ENCODE results near the gene RDH12.

DNA sequence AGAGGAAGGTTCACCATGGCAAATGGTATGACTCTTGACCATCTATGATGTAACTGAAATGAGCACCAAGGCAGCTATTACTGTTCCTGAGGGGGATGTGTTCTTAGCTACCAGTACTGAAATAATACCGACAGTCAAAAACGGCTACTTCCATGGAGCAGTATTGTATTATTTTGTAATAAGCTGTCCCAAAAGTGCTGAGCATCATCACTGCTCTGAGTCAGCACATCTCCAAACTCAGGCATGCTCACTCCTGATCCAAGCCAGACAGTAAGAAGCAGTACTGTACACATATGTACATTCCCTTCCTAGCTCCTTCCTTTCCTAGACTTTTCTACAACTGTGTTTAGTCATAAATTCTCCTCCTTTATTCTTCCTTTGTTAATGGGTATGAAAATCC, 35.8 kb upstream of the RDH12 start:
- no peak for TF ChIP-seq EZH2 (IDR thresholded peaks at IDR 0.05; ENCODE audit: insufficient read depth, poor library complexity, severe bottlenecking)
- no peak for TF ChIP-seq EZH2phosphoT487 (IDR thresholded peaks at IDR 0.05; ENCODE audit: insufficient read depth, low read depth)
